ENCODE results near the gene OR56A5. TPM values are rescaled to one million over a fixed set of nuclear protein-coding genes. Genes with fewer than 3 reads are reported as not detected.

Gene OR56A5
- total RNA-seq, 1 experiment from 2014 or later, result not detected

DNA sequence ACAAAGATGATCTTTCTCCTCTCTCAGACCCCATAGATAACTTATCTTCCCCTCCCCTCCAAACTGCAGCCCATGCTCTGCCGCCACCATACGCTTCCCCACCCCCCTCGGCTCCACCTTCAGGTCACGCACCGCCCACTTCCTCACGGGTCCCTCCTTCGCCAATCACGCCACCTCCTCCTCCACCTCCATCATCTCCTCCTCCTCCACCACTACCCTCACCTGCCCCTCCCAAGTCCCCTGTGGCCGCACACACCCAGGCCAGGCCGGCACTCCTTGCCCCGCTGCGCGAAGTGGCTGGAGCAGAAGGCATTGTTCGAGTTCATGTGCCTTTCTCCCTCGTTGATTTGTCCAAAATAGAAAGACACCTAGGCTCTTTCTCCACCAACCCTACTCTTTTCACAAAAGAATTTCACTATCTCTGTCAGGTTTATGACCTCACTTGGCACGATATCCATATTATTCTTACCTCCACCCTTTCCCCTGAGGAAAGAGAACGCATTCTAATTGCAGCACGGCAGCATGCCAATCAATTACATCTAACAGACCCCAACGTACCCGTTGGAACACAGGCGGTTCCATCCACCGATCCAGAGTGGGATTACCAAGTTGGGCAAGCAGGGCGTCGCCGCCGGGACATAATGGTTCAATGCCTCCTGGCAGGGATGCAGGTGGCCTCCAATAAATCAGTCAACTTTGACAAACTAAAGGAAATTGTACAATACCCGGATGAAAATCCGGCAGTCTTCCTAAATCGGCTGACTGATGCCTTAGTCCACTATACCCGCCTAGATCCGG, 38.5 kb downstream of the OR56A5 start:
- Histone ChIP-seq H4K20me1 (ENCODE audit: control insufficient read depth, insufficient read depth, insufficient read length) (no peaks in the 10 kb centered on the region), H3K27ac (ENCODE audit: insufficient read length, low read depth, low read length) (no peak overlapping the region), H2AFZ (ENCODE audit: low read length) (no peak overlapping the region), H2BK5ac (ENCODE audit: insufficient read length, low read length) (no peak overlapping the region), H3K9me3 (ENCODE audit: control insufficient read depth, low read depth, low read length) (no peaks in the 10 kb centered on the region), H3K18ac (ENCODE audit: insufficient read length, low read depth, low read length) (no peak overlapping the region), H3T11ph (ENCODE audit: low read length) (no peak overlapping the region), H3K4me1 (ENCODE audit: insufficient read depth, low read length) (no peaks in the 10 kb centered on the region), H3K23ac (ENCODE audit: insufficient read length, low read depth, low read length) (no peak overlapping the region), H2BK12ac (ENCODE audit: insufficient read length, low read depth, low read length) (no peak overlapping the region), H2BK15ac (ENCODE audit: low read depth, low read length) (no peak overlapping the region), H3K27me3 (ENCODE audit: insufficient read depth, low read length) (no peaks in the 10 kb centered on the region), H4K91ac (ENCODE audit: insufficient read length, low read depth, low read length) (no peak overlapping the region), H4K8ac (replicated peaks; ENCODE audit: insufficient read length, low read depth, low read length) (no peak overlapping the region), H3K23me2 (ENCODE audit: insufficient read length, low read depth, low read length, poor library complexity, severe bottlenecking) (peaks cover 2% of the 10 kb centered on the region), H3K56ac (ENCODE audit: insufficient read length, low read depth, low read length) (no peak overlapping the region), H4K5ac (ENCODE audit: insufficient read length, low read depth, low read length) (no peak overlapping the region), H2BK120ac (ENCODE audit: low read depth, low read length, poor library complexity, severe bottlenecking) (no peak overlapping the region), H3K4me2 (ENCODE audit: insufficient read depth, insufficient read length, low read length) (no peak overlapping the region), H3K14ac (ENCODE audit: insufficient read depth, low read length) (no peak overlapping the region), H2BK20ac (ENCODE audit: low read depth, low read length, poor library complexity, severe bottlenecking) (no peak overlapping the region), H2AK5ac (ENCODE audit: insufficient read length, low read length) (no peak overlapping the region), H3K79me1 (ENCODE audit: insufficient read depth, low read depth, low read length, poor library complexity, severe bottlenecking) (no peaks in the 10 kb centered on the region), H3K9ac (ENCODE audit: extremely low read depth, insufficient read length, low read length) (no peak overlapping the region), H3K4ac (ENCODE audit: low read depth, low read length) (no peak overlapping the region), H3K79me2 (ENCODE audit: insufficient read depth, low read length) (no peaks in the 10 kb centered on the region)
- Mint-ChIP-seq H3K27ac (no peak overlapping the region), H3K27me3 (ENCODE audit: low read depth) (peaks cover 1% of the 10 kb centered on the region), H3K4me3 (no peak overlapping the region), H3K4me1 (no peaks in the 10 kb centered on the region), H3K36me3 (ENCODE audit: insufficient read depth in 1 of 3, low read depth in 3 of 3) (peaks cover 16 to 34% (median 18%) of the 10 kb centered on the region in 3 experiments), H3K9me3 (peaks cover 32 to 39% of the 10 kb centered on the region in 2 experiments)
- no peak for DNase-seq
- TF ChIP-seq, protein P1, sequence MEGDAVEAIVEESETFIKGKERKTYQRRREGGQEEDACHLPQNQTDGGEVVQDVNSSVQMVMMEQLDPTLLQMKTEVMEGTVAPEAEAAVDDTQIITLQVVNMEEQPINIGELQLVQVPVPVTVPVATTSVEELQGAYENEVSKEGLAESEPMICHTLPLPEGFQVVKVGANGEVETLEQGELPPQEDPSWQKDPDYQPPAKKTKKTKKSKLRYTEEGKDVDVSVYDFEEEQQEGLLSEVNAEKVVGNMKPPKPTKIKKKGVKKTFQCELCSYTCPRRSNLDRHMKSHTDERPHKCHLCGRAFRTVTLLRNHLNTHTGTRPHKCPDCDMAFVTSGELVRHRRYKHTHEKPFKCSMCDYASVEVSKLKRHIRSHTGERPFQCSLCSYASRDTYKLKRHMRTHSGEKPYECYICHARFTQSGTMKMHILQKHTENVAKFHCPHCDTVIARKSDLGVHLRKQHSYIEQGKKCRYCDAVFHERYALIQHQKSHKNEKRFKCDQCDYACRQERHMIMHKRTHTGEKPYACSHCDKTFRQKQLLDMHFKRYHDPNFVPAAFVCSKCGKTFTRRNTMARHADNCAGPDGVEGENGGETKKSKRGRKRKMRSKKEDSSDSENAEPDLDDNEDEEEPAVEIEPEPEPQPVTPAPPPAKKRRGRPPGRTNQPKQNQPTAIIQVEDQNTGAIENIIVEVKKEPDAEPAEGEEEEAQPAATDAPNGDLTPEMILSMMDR (conservative IDR thresholded peaks at IDR 0.05), result no peak
- no CpG with 5 or more reads among the region's 31 CpGs for WGBS (ENCODE audit: extremely low coverage, insufficient read length, low lambda C conversion rate)

Data from H9 (cell line).